Measurements from ENCODE around the gene TMEM260.
"Not testable (repeated sequence)": the region's sequence is repeated elsewhere in the genome, so short reads cannot be mapped to it uniquely, and the experiment has no call there.

TMEM260 gene

GRCh38 chr14:56603648-56604047 is 24.1 kb downstream of the TMEM260 start:
- DNase-seq, result no peak

- DNase-seq, result no peak
Measured at GRCh38 chr14:56608689-56609088, 29.1 kb downstream of the TMEM260 start.

- not testable (repeated sequence) for DNase-seq
Measured at GRCh38 chr14:56611663-56612062, 32.1 kb downstream of the TMEM260 start.

- DNase-seq, result no peak
Measured at GRCh38 chr14:56617084-56617483, 37.5 kb downstream of the TMEM260 start.

GRCh38 chr14:56630707-56631106 is 51.1 kb downstream of the TMEM260 start:
- DNase-seq, result no peak

GRCh38 chr14:56632195-56632594 is 52.6 kb downstream of the TMEM260 start:
- no peak for DNase-seq

GRCh38 chr14:56633544-56633943 is 53.9 kb downstream of the TMEM260 start:
- DNase-seq, result no peak

GRCh38 chr14:56635041-56635440 is 55.4 kb downstream of the TMEM260 start:
- no peak for DNase-seq

GRCh38 chr14:56647493-56647892 is 67.9 kb downstream of the TMEM260 start:
- DNase-seq, result no peak

GRCh38 chr14:56648508-56649301 is 69.1 kb downstream of the TMEM260 start:
- DNase-seq, result no peak

GRCh38 chr14:56649382-56649781 is 69.8 kb downstream of the TMEM260 start:
- no peak for DNase-seq

GRCh38 chr14:56650048-56650447 is 70.5 kb downstream of the TMEM260 start:
- no peak for DNase-seq

GRCh38 chr14:56650979-56651378 is 71.4 kb downstream of the TMEM260 start:
- DNase-seq, result no peak

- no peak for DNase-seq
Measured at GRCh38 chr14:56657604-56658003, 78.0 kb downstream of the TMEM260 start.

GRCh38 chr14:56659378-56659777 is 79.8 kb downstream of the TMEM260 start:
- DNase-seq, result no peak

- DNase-seq, result no peak
Measured at GRCh38 chr14:56659964-56660551, 80.5 kb downstream of the TMEM260 start.

- DNase-seq, result peak; percentile 53
Measured at GRCh38 chr14:56660677-56661389, 81.2 kb downstream of the TMEM260 start.

- no peak for DNase-seq
Measured at GRCh38 chr14:56661478-56661877, 81.9 kb downstream of the TMEM260 start.

- DNase-seq, result no peak
Measured at GRCh38 chr14:56664811-56665421, 85.3 kb downstream of the TMEM260 start.

GRCh38 chr14:56666294-56666693 is 86.7 kb downstream of the TMEM260 start:
- no peak for DNase-seq

- no peak for DNase-seq
Measured at GRCh38 chr14:56666716-56667115, 87.1 kb downstream of the TMEM260 start.

GRCh38 chr14:56667290-56667689 is 87.7 kb downstream of the TMEM260 start:
- DNase-seq, result not testable (repeated sequence)

GRCh38 chr14:56676042-56676441 is 96.4 kb downstream of the TMEM260 start:
- DNase-seq, result no peak

GRCh38 chr14:56678838-56679237 is 99.2 kb downstream of the TMEM260 start:
- DNase-seq, result no peak
